HG03280 (cell line): ENCODE results near the gene SNRPA1.
A peak's percentile ranks its signal among the peaks of the same experiment; 100 is the strongest.

ENCODE experiments used
- ATAC-seq: cut with Tn5 transposase; IDR thresholded peaks from one replicate; pipeline ENCODE4 v1.9.1; 2021; ENCODE audit warnings: mild to moderate bottlenecking, moderate library complexity; ENCODE audit not compliant: unreplicated experiment

Gene SNRPA1

DNA sequence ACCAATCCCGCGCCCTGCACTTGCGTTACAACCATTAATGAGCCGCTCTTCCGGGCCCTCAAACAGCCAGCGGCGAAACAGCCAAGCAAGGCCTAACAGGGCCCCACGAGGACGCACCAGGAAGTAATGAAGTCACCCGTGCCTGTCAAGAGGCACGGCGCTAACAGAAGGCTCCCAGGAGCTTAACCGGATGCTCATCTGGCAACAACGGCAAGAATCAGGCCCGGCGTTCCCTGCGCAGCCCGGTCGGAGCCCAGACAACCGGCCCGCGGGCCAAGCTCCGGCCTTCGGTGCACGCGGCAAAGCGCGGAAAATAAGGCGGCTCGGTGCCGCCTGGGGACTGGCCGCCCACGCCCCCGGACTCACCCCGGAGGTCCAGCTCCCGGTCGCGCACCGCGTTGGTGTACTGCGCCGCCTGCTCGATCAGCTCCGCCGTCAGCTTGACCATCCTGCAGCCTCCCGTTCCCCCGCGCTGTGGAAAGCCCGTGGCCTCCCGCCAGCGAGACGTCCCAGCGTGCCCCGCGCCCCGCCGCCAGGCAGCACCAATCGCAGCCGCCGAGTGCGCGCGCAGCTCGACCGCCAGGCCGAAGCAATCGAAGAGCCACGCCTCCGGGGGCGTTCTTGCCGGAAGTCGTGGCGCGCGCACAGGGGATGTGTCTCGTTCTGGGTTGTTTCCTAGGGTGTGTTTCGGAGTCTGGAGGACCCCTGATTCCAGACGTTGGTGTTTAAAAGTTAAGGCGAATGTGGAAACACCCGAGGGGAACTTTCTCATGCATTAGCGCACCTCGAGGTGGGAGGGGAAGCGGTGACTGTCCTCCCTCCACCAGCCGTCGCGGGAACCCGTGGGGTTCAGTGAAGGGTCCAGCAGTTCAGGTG, at the start of gene SNRPA1:
TSS of gene SNRPA1 (minus strand) at position 518 of the 876 bp plus-strand sequence. CDS start at position 448, 70 bp downstream.
- ATAC-seq: peak; percentile 84

DNA sequence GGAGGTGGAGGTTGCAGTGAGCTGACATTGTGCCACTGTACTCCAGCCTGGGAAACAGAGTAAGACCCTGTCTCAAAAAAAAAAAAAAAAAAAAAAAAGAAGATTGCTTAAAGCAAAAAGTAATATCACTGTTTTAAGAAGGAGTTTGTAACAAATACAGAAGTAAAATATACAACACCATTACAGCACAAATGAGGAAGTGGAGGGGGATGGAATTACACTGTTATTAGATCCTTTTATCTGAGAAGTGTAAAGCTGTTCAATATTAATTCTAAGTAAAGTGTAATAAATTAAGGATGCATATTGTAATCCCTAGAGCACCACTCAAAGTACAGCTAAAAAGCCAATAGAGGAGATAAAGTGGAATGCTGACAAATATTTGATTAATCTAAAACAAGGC, 47.0 kb upstream of the SNRPA1 start:
- no peak for ATAC-seq

DNA sequence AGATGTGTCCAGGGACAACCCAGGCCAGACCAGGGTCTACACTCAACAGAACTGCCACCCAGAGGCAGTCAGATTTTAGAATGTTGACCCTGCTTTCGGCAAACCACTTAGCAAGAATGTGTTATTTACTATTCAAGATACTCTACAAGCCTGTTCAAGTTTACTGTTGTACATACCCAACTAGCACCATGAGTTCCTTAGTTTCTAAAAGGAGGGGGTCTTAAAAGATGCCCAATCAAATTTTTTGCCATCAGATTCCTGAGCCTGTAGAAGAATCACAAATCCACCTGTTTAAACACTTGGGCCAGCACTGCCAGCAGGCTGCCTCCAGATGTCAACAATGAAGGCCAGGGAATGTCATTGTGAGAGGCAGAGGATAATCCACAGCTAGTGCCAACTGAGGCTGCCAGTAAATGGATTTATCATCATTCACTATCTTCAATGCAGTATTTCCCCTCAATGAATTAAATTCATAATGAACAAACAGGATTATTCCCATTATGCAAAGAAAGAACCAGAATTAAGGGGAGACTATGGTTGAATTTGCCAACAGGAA, 43.5 kb upstream of the SNRPA1 start:
- ATAC-seq: no peak

DNA sequence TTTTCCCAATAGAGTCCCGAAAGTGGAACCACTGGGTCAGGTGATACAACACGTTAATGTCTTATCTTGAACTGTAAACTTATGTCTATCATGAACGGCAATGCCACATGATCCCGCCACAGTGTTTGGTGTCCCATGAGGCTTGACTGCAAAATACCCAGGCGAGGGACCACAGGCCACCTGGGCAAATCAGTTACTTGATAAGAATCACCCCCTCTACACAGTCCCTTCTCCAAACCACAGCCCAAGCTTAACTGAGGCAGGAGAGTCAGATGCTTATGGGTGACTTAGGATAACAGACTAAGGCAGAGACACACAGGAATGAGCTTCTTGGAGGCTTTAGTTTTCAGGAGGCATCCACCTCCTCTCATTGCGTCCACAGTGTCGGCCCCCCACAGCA, 42.9 kb upstream of the SNRPA1 start:
- ATAC-seq: no peak

DNA sequence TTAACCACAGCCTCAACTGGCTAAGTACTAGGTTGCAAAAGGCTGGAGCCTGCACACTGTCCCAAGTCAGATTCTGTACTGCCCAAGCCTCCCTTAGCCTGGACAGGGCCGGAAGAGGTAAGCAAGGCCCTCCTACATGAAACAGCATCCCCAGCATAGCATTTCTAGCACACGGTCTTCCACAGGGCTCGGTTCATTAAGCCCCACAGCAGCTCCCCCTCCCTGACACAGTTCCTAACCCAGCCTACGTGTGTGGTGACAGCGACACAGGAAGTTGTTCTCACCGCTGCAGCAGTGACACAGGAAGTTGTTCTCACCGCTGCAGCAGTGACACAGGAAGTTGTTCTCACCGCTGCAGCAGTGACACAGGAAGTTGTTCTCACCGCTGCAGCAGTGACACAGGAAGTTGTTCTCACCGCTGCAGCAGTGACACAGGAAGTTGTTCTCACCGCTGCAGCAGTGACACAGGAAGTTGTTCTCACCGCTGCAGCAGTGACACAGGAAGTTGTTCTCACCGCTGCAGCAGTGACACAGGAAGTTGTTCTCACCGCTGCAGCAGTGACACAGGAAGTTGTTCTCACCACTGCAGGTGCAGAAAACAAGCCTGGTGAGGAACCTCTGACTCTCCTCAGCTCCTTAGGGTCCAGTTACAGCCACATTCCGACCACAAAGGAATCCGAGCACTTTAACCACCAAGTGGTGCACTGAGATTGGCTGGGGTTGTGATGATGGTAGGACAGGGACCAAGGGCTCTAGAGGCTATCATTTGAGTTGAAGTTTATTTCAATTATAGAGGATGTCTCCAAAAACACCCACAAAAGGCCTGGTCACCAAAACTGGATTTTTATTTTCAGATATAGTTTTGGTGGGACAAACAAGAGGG, 39.1 kb upstream of the SNRPA1 start:
- ATAC-seq: peak; percentile 77

DNA sequence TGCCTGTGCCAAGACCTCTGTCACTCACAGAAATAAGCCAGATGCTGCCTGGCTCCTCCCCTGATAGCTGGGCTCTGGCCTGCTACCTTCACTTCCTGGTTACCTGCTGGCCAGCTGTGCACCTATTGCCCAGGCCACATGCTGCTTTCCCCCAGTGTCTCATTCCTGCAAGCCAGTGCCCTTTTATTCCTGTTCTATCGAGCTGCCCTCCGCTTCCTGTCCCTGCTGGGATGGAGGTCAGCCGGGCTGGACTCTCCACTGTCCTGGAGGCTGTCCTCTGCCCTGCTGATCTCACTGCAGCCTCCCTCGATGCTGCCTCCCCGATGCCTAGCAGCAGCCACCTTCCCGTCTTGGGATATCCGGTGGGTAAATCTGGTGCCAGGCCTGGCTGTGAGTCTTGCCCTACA, 37.0 kb upstream of the SNRPA1 start:
- no peak for ATAC-seq

DNA sequence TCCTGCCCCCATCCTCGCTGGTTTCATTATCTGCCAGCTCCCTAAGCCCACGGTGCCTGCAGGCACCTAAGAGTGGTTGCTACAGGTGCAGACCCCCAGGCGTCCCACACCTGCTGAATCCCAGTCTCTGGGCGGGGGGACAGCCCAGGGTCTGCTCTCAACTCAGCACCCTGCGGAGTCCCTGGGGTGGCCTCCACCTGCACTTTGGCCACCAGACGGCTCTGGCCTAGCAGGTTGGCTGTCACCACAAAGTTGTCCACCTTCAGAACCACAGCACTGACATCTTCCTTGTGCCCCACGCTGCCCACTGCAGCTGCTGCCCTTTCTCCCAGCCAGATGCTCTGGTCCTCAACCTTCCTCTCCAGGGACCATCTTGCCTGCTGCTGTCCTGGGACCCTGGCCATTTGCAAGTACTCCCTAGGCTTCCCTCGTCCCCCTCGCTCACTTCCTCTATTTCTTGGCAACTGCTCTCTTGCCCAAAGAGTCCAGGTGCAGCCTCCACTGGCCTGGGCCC, 34.9 kb upstream of the SNRPA1 start:
- no peak for ATAC-seq

DNA sequence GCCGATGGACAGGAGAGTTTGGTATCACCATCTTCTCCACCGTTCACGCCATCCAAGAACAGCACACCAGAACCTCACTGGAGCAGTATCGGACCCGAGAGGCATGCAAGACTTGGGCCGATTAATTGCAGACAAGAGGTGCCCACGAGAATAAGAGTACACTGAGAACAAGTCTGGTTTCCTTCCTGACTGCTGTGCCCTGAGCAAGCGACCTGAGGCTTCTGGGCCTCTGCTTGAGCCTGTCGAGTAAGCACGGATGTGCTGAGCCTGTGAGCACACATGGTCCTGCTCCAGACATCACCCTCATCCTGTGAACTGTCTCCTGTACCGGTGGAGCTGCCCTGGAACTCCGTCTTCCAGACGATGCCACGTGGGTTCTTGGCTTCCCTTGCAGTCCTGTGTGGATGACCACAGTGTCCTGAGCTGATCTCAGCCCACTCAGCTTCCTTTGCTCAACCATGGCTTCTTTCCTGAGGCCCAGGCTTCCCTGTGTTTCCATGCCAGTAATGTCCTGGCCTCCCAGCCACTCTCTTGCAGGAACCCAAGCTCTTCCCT, 34.3 kb upstream of the SNRPA1 start:
- no peak for ATAC-seq

DNA sequence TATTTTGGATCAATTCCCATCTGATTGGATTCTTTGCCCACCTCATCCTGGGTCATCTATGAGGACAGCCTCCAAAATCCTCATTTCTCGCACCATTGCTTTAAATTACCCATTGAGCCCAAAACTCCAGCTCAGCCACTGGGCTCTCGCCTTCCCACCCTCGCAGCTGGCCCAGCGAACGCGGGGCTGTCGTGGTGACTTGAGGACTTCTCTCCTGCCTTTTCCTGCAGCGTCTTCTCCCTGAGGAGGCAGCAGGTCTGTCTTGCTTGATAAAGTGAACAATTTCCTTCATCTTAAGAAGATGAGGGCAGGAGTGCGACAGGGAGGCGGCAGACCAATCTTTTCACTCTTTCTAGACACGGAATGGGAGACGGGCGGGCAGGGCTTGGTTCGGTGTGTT, 33.0 kb upstream of the SNRPA1 start:
- no peak for ATAC-seq

DNA sequence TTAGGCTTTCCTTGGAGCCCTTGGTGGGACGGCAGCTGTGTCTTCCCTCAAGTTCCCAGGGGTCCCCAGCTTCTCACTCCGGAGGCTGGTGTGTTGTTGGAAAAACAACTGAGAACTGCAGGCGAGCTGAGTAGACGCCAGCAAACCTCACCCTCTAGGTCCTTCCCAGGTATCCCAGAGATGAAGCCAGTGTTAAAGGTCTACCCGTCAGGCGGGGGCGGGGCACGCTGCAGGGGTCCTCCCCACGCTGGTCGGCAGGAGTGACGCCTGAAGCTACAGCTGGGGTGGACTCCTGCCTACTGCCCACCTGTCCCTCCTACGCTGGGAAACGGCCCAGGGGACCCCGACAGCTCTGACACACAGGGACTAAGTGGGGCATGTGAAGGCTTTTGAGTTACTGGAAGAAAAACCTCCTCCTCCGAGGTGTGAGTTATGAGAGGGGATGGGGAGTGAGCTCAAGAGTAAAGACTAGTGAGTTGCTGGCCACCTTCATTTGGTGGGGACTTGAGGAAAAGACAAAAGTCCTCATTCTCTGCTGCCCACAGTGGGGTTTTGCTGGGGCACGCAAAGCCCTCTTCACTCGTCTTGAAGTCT, 32.2 kb upstream of the SNRPA1 start:
- ATAC-seq: no peak

DNA sequence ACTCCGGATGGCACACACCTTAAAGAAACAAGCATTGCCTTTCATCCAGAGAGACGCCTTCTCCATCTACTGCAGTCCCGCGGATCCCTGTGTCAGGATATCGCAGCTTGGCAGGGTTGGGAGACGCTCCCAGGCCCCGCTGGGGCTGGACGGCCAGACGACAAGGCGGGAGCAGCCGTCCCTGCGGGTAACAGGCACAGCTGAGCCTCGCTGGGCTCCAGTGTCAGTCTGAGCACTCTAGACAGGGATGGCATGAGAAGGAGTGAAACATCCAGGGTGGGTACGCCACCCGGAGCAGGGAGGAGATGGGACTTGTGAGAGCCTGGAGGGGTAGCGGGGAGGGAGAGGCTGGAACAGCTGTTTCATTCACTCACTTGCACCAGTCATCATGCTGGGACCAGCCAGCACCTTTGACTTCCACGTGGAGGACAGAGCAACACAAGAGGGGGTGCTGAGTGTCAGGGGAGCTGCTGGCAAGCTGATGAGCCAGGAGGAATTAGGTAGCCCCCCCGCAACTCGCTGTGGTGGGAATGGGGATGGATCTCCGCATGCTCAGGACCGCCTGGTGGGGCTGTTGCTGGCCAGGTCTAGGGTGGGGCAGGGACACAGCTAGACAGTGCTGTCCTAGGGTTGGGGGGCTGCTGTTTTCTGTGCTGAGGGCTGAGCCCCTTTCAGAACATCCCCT, 31.6 kb upstream of the SNRPA1 start:
- no peak for ATAC-seq

DNA sequence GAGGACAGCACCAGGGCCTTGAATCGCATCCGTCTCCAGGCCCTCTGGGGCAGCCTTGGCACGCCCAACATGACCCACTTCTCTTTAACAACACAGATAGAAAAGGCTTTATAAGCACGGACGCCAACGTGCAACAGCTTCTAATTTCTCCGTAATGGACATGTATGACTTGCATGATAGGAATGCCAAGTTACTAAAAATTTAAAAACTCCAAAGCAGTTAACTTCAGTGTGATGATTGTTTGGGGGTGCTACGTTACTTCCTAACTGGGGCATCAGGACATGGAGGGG, 30.9 kb upstream of the SNRPA1 start:
- no peak for ATAC-seq

DNA sequence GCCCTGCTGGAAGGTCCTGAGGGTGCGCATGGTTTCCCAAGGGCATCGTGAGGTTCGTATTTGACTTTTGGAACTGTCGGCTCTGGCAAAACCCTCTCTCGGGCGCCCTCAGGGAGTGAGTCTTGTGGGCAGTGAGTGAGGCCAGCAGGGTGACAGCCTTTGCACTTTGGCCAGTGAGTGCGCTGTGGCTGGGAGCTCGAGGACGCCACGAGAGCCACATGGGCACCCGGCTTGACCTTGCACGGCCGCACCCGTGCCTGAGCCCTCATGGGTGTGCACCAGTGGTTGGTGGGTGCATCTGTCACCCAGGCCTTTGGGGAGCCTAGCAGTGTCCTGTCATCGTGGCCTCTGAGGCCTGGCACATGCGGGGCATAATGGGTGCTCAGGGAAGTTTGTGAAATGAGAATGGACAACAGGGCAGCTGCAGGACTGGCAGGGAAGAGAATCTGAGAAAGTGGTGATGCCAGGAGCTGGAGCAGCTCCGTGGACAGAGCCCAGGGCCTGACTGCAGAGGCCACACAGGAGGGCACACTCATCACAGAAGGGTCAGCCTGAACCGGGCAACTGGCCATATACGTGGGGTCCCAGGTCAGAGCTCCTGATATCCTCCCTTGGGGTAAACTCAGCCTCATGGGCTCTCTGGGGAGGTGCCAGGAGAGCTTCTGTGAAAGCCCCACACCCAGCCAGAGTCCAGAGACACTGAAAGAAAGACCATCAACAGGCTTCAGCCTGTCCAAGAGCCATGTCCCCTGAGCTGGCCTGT, 30.4 kb upstream of the SNRPA1 start:
- ATAC-seq: no peak

DNA sequence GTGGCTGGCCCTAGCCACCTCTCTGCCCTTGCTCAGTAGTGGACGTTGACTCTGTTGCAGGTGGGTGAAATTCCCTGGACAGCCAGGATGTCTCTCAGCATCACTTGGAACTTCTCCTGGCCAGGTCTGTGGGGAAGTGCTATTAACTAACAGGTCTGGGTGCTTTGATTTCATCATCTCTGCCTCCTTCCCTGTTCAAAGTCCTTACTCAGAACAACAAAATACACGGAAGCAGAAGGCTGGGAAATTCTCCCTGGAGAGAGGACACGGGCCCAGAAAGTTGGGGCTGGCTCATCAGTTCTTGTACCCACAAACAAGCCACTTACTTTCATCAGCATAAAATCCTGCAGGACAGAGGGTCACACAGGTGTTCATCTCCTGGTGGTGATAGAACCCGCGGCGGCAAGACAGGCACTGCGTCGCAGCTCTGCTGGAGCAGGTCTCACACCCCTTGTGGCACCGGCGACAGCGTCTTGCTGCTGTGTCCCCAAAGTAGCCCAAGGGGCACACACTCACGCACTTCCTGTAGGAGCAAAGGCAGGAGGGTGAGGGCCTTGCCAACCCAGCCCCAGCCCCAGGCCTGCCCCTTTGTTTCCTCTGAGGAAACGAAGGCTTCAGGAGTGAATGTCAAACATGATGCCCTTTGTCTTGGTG, 29.6 kb upstream of the SNRPA1 start:
- ATAC-seq: no peak

DNA sequence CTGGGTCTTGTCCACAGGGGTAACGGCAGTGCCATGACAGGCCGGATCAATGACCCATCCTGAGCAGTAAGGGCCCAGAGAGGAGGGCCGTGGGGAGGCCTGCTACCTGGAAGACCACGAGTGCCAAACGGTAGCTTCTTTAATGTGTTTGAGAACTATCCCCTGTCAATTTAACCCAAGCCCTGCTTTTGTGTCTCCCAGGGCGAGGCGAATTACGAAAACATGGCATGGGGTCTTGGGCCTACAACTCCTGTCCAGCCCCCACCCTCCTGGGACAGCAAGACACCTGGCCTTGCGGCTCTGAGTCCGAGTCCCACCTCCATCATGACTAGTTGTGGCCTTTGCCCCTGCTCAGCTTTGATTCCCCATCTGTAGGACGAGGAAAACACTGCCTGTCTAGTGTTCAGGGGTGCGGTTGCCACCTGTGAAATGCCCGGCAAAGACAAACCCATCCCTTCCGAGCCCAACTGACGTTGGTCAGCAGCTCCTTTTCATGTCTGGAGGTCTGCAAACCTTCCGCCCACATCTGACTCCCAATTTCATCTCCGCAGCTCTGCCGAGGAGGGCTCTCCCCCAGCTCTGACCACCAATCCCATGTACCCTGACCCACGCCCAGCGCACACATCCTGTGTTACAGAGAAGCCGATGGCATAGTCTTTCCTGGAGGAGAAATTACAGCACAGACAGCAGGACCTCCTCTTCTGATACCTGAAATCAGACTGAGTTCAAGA, 28.9 kb upstream of the SNRPA1 start:
- no peak for ATAC-seq

DNA sequence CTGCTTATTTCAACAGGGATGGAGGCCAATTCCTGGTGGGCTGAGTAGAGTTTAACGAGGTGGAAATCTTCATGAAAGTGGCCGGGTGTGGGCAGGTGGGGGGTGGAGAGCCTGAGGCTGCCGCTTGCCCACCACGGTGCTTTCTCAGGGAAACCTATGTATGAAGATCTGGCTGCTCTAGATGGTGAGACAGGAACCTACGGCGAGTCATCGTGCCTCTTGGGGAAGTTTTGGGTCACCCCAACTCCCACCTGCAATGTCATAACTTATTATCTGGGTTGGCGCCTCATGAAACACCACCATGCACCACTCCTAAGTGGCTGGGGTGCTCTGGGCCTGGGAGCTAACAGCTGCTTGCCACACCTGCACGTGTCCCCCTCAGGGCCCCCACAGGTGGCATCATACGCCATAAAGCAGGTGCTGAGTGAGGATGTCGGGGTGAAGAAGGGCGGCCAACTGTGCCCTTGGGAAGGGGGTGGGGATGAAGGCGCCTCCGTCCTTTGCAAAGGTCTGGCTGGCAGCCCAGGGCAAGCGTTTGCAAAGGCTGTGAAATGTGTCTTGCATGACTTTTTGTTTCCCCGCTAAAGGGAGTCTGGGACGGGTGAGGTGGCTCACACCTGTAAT, 27.9 kb upstream of the SNRPA1 start:
- ATAC-seq: no peak

DNA sequence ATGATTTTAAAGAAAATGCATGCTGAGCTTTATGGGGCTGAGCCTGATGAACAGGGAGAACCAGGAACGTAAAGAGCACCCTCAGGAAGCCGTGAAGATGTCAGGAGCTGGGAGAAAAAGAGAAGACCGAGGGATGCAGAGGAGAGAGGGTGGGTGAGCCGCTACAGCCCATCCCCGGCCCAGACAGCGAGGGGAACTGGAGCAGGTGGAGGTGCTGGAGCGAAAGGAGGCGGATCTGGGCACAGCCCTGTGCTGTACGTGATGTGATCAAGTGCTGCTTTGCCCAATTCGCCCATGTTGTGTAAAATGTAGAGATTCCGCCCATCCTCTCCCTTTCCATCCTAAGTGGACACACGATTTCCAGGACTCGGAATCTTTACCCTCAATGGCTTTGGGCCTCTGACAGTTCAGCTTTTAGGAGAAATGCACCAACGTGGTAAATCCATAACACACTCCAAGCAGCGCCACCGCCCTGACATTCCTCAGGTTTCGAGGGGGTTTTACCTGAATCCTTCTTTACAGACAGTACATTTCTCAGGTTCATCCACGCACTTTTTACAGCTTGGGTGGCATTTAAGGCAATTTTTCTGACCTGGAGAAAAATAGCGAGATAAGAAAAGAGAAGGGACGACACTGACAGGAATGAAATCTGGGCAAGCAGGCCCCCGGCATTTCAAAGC, 27.1 kb upstream of the SNRPA1 start:
- no peak for ATAC-seq
